Gastroesophageal sphincter (tissue), 3 donors: ENCODE results near the gene MZB1.

Experiments used
- EP300 ChIP-seq: sonication (generic); formaldehyde crosslinking; IDR thresholded peaks from one replicate; pipeline ENCODE4 v1.6.1; 2017; ENCODE audit warnings: antibody characterized with exemption, mild to moderate bottlenecking
- POLR2A ChIP-seq, 2 donors: fragments of 450-650 bp; IDR thresholded peaks; one replicate each; pipeline ENCODE4 v1.6.1; 2017; ENCODE audit warnings: antibody characterized with exemption in 2 of 2, mild to moderate bottlenecking in 2 of 2, moderate library complexity in 1 of 2
- TF ChIP-seq, protein P1 (sequence below), 4 experiments: fragments of 200-600 bp in 2 of 4; fragments of 450-650 bp in 2 of 4; sonication (generic) in 1 of 4; IDR thresholded peaks; one replicate each; pipeline ENCODE4 v1.5.1; 2017 to 2019; ENCODE audit warnings: antibody characterized with exemption in 4 of 4, mild to moderate bottlenecking in 2 of 4, moderate library complexity in 2 of 4

DNA sequence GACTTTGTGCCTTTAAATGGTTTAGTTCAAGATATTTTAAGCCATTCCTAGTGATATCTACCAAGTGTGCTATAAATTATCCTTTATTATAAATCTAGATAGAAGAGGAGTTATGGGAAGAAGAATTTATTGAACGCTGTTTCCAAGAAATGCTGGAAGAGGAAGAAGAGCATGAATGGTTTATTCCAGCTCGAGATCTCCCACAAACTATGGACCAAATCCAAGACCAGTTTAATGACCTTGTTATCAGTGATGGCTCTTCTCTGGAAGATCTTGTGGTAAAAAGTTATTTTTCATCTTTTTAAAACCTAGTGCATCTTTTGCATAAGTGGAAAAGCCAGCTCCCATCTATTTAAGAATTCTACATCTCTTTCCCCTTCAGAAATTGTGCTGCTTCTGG is 25.2 kb downstream of the MZB1 start:
- TF ChIP-seq POLR2A (IDR thresholded peaks at IDR 0.05) (no peak), EP300 (no peak)
- TF ChIP-seq, protein P1, sequence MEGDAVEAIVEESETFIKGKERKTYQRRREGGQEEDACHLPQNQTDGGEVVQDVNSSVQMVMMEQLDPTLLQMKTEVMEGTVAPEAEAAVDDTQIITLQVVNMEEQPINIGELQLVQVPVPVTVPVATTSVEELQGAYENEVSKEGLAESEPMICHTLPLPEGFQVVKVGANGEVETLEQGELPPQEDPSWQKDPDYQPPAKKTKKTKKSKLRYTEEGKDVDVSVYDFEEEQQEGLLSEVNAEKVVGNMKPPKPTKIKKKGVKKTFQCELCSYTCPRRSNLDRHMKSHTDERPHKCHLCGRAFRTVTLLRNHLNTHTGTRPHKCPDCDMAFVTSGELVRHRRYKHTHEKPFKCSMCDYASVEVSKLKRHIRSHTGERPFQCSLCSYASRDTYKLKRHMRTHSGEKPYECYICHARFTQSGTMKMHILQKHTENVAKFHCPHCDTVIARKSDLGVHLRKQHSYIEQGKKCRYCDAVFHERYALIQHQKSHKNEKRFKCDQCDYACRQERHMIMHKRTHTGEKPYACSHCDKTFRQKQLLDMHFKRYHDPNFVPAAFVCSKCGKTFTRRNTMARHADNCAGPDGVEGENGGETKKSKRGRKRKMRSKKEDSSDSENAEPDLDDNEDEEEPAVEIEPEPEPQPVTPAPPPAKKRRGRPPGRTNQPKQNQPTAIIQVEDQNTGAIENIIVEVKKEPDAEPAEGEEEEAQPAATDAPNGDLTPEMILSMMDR (IDR thresholded peaks at IDR 0.05), result no peak
